Activated CD4-positive, alpha-beta T cell treated with anti-CD3 and anti-CD28 coated beads, Interleukin-2, amount 50 U/mL, for 16 hours (primary cell): ENCODE data around the gene LAMC3.

Experiments used
- DNase-seq: peaks from one replicate; pipeline ENCODE4 v3.0.0-alpha.2; 2020

Gene LAMC3

DNA sequence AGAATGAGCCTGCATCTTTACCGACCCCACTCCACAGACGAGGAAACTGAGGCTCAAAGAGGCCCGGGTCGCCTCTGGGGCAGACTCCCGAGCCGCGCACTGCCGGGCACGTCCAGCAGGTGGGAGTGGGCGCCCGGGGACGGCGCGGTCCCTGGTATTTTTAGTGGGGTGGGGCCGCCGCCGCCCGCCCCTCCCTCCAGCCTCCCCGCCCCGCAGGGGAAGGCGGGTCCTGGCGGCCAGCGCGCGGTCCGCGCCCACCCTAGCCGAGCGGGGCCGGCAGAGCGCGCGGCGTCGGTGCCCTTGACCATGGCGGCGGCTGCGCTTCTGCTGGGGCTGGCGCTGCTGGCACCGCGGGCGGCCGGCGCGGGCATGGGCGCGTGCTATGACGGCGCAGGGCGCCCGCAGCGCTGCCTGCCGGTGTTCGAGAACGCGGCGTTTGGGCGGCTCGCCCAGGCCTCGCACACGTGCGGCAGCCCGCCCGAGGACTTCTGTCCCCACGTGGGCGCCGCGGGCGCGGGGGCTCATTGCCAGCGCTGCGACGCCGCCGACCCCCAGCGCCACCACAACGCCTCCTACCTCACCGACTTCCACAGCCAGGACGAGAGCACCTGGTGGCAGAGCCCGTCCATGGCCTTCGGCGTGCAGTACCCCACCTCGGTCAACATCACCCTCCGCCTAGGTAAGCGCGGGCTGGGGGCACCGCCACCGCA is at the start of gene LAMC3:
TSS of gene LAMC3 (plus strand) at position 266 of the 710 bp plus-strand sequence. CDS start at position 307, 41 bp downstream.
- no peak for DNase-seq

DNA sequence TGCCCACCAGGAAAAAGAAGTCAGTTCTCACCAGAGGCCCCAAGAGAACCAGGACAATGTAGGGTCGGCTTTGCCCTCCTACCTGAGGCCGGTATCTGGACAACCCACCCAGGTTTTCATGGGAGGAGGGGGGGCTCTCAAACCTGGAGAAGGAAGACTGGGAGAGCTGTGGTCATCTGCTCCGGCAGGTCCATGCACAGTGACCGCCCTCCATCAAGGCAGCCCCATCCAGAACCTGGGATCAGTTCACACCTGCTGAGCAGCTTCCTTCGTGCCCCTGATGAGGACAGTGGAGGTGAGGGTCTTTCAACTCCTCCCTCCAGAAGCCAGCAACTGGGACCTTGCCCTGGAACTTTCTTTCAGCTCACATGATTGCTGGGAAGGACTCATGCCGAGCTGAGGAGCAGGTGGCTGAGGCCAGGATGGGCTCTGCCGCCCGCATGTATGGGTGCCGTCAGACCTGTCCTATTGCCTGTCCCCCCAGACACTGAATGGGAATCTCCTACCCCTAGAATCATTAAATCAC is 49.1 kb upstream of the LAMC3 start:
- DNase-seq, result no peak

DNA sequence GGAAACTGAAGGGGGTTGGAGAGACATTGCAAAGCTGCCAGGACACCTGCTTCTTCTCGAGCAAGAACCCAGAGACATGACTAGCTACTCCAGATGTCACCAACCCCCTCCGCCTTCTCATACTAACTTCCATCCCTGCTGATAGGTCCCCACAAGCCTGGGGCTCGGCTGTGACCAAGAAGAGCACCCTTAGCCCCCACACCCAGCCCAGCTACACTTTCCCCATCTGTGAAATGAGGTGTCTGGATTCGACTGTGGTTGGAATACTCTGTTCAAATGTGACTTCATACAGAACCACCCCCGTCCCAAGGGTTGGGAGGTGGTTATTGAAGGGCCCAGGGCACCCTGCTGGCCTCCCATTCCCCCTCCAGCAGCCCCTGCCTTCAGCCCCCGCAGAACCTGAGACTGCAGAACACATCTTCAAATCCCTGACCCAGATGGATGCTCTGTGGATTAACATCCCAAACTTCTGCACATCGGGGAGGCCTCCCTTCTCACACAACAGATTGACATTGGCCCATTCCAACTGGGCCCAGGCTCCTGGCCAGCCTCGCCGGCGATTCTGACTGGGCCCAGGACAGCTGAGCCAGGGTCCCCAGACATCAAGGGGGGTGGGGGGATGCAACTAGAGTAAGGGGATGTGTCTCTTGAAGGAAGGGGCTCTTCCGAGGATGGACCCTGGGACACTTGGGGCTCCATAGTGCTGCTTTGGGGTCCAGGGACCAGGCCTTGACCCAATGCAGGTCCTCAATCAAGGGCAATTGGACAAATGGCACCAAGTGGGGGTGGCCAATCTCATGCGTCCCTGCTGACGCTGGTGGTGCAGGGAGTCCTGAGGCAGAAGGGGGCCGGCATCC is 48.2 kb upstream of the LAMC3 start:
- DNase-seq, result no peak

- no peak for DNase-seq
These were observed 47.3 kb upstream of the LAMC3 start for GRCh38 chr9:130961511-130962300.

DNA sequence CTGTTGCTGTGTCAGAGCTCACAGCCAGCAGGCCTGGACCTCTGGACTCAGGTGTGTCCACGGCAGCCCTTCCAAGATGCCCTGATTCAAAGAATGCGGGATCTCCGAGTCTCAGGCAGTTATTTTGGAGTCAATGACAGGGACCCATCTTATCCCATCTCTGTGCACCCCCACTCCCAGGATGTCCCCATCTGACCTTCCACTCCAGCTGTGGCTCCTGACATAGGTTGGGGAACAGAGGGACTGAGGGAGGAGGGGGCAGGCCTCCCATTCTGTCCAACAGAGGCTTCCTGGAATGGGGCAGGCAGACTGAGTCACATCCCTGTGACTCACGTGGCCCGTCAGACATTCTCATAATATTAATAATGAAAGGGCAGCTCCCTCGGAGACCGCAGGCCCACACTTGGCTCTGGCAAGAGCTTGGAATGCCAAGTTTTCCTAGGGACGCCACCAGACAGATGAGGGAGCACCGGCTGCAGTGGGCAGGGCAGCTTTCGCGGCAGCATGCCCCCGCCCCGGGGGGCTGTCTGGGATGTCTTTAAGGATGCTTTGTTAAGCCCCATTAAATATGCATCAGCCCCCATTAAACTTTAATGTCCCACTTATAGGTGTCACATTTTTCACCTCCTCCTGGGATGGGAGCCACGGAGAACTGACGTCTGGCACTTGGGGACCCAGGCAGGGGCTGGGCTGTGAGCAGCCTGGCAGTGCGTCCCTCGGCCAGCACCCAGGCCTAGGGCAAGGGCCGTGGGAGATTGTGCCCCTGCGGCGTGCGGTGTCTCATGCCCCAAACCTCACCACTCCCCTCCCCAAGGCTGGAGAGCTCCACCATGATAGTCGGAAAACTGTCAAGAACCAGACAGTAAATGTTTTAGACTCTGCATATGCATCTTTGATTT is 46.3 kb upstream of the LAMC3 start:
- DNase-seq, result no peak

DNA sequence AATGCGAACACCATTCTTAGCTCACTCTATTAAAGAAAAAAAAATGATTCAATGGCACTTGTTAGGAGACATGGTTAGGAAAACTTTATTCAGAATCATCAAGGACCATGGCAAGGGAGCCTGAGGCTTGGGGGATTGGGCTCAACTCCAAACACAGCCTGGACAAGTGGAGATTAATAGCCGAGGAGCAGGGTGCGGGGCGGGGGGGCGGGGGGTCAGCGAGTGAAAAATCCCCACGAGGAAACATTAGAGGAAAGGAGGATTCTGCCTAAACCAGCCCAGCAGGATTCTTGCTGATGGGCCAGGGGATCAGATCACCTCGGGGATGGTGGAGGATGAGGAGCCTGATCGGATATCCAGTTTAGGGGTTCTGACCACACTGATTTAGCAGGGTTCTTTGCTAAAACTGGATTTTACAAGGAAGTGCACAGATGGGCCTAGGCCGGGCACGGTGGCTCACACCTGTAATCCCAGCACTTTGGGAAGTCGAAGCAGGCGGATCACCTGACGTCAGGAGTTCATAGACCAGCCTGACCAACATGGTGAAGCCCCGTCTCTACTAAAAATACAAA is 45.6 kb upstream of the LAMC3 start:
- DNase-seq, result no peak

- no peak for DNase-seq
These were observed 45.1 kb upstream of the LAMC3 start for GRCh38 chr9:130963916-130964315.

DNA sequence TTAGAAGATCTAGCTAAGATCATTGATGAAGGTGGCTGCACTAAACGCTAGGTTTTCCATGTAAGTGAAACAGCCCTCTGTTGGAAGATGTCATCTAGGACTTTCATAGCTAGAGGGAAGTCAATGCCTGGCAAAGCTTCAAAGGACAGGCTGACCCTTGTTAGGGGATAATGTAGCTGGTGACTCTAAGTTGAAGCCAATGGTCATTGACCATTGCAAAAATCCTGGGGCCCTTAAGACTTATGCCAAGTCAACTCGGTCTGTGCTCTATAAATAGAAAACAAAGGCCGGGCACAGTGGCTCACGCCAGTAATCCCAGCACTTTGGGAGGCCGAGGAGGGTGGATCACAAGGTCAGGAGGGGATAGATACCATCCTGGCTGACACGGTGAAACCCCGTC is 43.3 kb upstream of the LAMC3 start:
- no peak for DNase-seq

DNA sequence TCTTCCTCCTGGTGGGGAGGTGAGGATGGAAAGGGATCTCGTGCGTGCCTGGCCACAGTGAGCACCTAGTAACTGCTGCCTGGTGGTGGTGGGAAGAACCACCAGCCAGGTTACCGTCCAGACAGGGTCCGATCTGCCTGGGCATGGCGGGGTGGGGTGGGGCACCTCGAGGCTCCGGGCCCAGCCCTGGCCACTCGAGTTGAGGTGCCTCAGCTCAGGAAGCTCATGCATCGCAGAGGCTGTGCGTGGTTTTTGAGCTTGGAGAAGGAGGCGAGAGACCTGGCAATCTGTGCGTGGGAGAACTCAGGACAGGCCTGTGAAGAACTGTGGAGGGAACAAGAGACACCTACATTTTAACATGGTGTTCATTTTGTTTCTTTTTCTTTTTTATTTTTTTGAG is 38.9 kb upstream of the LAMC3 start:
- DNase-seq, result no peak

DNA sequence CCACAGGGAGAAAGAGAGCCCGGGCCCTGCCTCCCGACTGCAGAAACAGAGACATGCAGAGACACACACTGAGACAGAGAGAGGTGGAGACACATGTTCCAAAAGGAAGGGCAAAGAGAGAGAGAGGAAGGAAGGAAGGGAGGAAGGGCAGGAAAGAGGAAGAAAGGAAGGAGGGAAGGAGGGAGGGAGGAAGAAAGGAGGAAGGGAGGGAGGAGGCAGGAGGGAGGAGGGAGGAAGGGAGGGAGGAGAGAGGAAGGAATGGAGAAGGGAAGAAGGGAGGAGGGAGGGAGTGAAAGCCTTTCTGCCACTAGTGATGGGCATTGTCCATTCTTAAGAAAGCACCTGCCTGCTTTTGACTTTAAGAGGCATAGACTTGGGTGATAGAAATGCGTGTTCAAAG is 38.1 kb upstream of the LAMC3 start:
- no peak for DNase-seq

DNA sequence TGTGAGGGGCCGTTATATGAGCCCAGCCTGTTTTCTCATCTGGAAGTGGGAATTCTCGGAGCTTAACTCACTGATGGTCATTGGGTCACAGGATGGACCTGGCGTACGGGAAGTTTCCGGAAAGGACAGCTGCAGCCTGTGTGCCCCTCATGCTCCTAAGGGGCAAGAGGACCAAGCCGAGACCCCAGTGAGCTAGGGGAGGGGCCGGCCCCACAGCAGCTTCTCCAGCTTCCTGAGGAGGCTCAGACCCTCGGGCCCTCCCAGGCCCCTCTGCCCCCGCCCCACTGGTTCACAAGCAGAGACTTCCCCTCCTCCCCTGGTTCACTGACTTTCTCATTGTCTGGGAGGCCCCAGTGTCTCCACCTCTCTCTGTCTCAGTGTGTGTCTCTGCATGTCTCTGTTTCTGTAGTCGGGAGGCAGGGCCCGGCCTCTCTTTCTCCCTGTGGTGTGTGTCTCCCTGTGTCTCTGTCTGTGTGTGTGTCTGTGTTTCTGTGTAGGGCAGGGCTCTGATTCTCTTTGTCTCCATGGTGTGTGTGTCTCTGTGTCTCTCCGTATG is 37.6 kb upstream of the LAMC3 start:
- DNase-seq, result no peak

DNA sequence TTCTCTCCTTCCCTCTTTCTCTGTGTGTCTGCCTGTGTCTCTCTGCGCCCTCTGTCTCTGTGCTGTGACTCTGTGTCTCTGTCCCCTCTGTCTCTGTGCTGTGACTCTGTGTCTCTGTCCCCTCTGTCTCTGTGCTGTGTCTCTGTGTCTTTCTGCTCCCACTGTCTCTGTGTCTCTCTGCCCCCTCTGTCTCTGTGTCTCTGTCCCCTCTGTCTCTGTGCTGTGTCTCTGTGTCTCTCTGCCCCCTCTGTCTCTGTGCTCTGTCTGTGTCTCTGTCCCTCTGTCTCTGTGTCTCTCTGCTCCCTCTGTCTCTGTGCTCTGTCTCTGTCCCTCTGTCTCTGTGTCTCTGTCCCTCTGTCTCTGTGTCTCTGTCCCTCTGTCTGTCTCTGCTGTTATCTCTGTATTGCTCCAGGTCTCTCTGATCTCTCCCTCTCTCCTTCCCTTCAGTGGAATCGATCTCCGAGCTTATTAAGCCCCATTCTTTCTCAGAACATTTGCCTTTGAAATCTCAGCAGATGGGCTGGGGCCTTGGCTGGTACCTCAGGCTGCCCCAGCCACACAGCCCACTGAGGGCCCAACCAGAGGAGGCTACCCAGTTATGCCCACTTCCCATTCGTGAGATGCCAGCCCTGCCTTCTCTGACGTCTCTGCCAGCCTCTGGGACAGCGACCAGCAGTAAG is 36.6 kb upstream of the LAMC3 start:
- DNase-seq, result no peak

DNA sequence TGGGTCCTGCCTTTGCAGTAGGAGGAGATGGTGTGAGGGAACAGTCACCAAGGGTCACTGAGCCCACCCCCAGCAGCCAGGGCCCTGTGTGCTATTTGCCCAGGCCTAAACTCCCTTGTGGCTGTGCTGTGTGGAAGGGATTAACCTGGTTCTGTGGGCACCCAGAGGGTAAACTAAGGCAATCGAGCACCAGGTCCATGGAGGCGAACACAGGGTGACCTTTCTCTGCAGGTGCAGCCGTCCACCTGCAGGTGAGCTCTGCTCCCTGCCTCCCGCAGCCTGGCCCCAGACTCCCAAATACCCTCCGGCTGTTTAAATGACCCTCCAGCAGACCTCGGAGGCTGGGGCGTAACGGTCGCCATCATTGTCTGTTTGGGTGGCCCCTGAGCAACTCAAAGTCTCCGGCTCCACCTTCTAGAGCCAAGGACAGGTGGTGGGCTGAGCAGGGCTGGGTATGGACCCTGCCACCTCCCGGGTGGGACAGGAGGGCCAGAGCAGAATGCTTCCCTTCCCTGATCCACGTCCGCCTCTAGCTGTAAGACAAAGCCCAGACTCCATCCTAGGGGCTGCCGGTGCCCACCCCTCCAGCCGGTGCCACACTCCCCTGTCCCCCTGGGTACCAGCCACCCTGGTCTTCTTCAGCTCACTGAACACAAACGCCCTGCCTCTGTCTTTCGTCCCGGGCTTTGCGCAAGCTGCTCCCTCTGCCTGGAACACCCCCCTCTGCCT is 35.9 kb upstream of the LAMC3 start:
- no peak for DNase-seq

- DNase-seq, result no peak
These were observed 35.2 kb upstream of the LAMC3 start for GRCh38 chr9:130973686-130974281.

DNA sequence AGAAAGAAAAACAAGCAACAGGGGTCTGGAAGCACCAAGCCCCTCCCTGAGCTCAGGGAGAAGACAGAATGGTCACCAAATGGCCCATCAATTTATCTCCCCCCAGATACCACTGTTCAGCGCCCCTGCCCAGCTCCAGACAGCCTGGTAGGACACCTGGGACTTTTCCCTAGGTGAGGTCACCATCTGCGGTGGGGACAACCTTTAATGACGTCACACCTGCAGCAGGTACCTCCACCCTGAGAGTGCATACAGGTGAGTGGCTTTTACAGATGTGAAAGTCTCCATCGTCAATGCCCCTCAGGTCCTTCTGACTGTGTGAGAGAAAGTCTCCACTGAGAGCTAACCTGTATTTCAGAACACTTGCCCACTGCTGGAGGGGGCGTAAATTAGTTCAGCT is 34.3 kb upstream of the LAMC3 start:
- no peak for DNase-seq

DNA sequence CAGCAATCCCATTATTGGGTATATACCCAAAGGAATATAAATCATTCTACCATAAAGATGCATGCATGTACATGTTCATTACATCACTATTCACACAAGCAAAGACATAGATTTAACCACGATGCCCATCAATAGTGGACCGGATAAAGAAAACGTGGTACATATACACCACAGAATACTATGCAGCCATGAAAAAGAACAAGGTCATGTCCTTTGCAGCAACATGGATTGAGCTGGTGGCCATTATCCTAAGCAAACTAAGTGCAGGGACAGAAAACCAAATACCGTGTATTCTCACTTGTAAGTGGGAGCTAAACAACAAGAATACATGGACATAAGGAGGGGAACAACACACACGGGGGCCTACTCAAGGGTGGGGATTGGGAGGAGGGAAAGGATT is 33.8 kb upstream of the LAMC3 start:
- DNase-seq, result no peak

DNA sequence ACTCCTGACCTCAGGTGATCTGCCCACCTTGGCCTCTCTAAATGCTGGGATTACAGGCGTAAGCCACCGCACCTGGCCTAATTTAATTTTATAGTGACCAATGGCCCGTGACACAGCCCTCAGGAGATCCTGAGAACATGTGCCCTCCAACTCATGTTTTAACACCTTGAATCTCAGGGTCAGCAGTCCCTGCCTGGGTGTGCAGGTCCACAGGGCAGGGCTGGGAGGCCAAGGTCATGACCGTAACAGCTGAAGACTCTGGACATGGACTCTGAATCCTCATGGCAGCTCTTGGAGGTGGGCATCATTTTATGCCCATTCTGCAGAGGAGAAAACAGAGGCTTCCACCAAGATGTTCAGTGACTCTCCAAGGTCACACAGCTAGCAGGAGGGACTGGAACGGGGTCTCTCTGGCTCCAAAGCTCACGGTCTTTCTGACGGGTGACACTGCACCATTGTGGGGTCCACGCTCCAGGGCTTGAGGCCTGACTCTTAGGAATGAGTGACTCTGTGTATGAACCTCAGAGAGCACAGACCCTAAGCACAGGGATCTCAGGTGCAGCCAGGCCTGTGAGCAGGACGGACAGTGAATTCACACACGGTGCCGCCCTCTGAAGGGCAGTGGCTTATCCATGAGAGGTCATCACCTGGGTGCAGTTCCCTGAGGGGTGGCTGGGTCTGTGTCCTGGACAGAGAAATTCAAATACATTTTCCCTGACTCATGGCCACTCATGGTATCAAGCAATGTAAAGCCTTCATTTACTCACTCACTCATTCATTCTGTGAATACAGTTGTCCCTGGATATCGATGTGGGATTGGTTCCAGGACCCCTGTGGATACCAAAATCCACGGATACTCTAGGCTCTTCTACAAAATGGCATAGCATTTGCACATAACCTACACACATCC is 32.8 kb upstream of the LAMC3 start:
- no peak for DNase-seq

DNA sequence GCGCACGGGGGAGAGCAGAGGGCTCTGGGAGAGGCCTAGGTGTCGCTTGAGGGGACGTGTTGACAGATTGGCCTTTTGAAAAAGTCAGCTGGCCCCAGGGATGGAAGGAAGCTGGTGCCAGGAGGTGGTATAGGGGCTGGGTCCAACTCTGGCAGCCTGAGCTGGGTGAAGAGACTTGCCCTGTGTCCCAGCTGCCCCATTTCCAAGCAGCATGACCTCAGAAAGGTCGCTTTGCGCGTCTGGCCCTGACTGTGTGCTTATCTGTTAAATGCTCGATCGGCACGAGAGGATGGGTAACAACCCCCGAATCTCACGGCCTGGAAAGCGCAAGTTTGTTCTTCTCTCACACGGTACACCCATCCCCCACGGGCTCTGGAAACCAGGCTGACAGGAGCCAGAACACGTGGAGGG is 31.2 kb upstream of the LAMC3 start:
- no peak for DNase-seq
